OCI-LY7 (cell line): ENCODE data around the gene SERPINE2.

Source experiments
- CTCF ChIP-seq: fragments of 200-600 bp; sonication (generic); conservative IDR thresholded peaks from 2 replicates; pipeline ENCODE4 v1.5.1; 2014; ENCODE audit warnings: mild to moderate bottlenecking, antibody characterized with exemption, low read length, moderate library complexity, mixed read lengths
- EZH2phosphoT487 ChIP-seq: fragments of 200-600 bp; sonication (generic); IDR thresholded peaks from 2 replicates; pipeline ENCODE4 v1.6.1; 2018; ENCODE audit warnings: low read depth, borderline replicate concordance, mild to moderate bottlenecking, mixed run types, antibody characterized with exemption, low read length, moderate library complexity, mixed read lengths

- TF ChIP-seq CTCF (no peak), EZH2phosphoT487 (no peak)
These were observed 5.1 kb downstream of the SERPINE2 start for GRCh38 chr2:224034017-224034416.
